SU-DHL-6 (cell line): ENCODE results near the gene UBL5.

Experiments used
- H2AFZ ChIP-seq: fragments of 200-600 bp; sonication (generic); 2 replicates; pipeline ENCODE4 v1.6.1; 2014; ENCODE audit warnings: low read depth, mild to moderate bottlenecking, moderate library complexity, mixed read lengths, antibody characterized with exemption, low read length; ENCODE audit not compliant: severe bottlenecking
- H3F3A ChIP-seq: fragments of 200-600 bp; shearing (Covaris generic); 2 replicates; pipeline ENCODE4 v1.6.0; 2016; ENCODE audit warnings: antibody characterized with exemption, mild to moderate bottlenecking; ENCODE audit not compliant: insufficient read depth
- H3K27ac ChIP-seq: fragments of 200-600 bp; sonication (generic); 2 replicates; pipeline ENCODE4 v1.5.1; 2016; ENCODE audit warnings: low read depth, mild to moderate bottlenecking, low read length, moderate library complexity, mixed read lengths
- H3K27me3 ChIP-seq: fragments of 200-600 bp; sonication (generic), shearing (Covaris generic); 2 replicates; pipeline ENCODE4 v1.6.0; 2014; ENCODE audit warnings: mild to moderate bottlenecking, low read length
- H3K36me3 ChIP-seq: fragments of 200-600 bp; sonication (generic); 2 replicates; pipeline ENCODE4 v1.6.1; 2014; ENCODE audit warnings: mild to moderate bottlenecking, low read length, mixed read lengths
- H3K4me2 ChIP-seq: fragments of 300-600, 200-600 bp; shearing (Covaris generic), sonication (generic); 2 replicates; pipeline ENCODE4 v1.6.0; 2014; ENCODE audit warnings: low read length, low read depth, mild to moderate bottlenecking; ENCODE audit not compliant: poor library complexity, severe bottlenecking
- H3K4me3 ChIP-seq: fragments of 200-600 bp; sonication (generic); 2 replicates; pipeline ENCODE4 v1.5.1; 2014; ENCODE audit warnings: antibody characterized with exemption, low read length, mild to moderate bottlenecking, mixed read lengths; ENCODE audit not compliant: insufficient read depth, poor library complexity, severe bottlenecking
- H3K79me2 ChIP-seq: fragments of 200-600 bp; sonication (generic); 2 replicates; pipeline ENCODE4 v1.6.1; 2014; ENCODE audit warnings: mild to moderate bottlenecking, low read length, moderate library complexity; ENCODE audit not compliant: insufficient read depth
- H3K9ac ChIP-seq: fragments of 200-600 bp; sonication (generic); 2 replicates; pipeline ENCODE4 v1.7.0; 2014; ENCODE audit warnings: mild to moderate bottlenecking, low read length
- H3K9me2 ChIP-seq: fragments of 200-600 bp; sonication (generic); replicated peaks from 2 replicates; pipeline ENCODE4 v1.6.1; 2014; ENCODE audit warnings: low read length; ENCODE audit not compliant: insufficient read depth
- H3K9me3 ChIP-seq: fragments of 200-600 bp; sonication (generic); 2 replicates; pipeline ENCODE4 v1.6.1; 2014; ENCODE audit warnings: low read length, mixed read lengths; ENCODE audit not compliant: insufficient read depth
- H4K20me1 ChIP-seq: fragments of 200-600 bp; sonication (generic); 2 replicates; pipeline ENCODE4 v1.6.1; 2014; ENCODE audit warnings: low read depth, mild to moderate bottlenecking, antibody characterized with exemption, low read length, moderate library complexity, mixed read lengths
- CTCF ChIP-seq: fragments of 200-600 bp; sonication (generic); IDR thresholded peaks from one replicate; pipeline ENCODE4 v1.5.1; 2017; ENCODE audit warnings: antibody characterized with exemption, mild to moderate bottlenecking, low read length, moderate library complexity; ENCODE audit not compliant: insufficient read depth, poor library complexity, severe bottlenecking
- EZH2phosphoT487 ChIP-seq: fragments of 200-600 bp; sonication (generic), shearing (Covaris generic); conservative IDR thresholded peaks from 2 replicates; pipeline ENCODE4 v1.6.1; 2018; ENCODE audit warnings: mild to moderate bottlenecking, antibody characterized with exemption, low read length, moderate library complexity, mixed read lengths

Gene UBL5

GRCh38 chr19:9872618-9873242 lies 45.0 kb downstream of the UBL5 start:
- no peaks in the 10 kb centered on the region for H4K20me1 ChIP-seq
- no peak overlapping the region for H3K9ac ChIP-seq
- no peaks in the 10 kb centered on the region for H3F3A ChIP-seq
- H3K36me3 ChIP-seq, result no peaks in the 10 kb centered on the region
- no peaks in the 10 kb centered on the region for H3K27me3 ChIP-seq
- TF ChIP-seq EZH2phosphoT487, result no peak
- no peak for TF ChIP-seq CTCF
- no peaks in the 10 kb centered on the region for H3K79me2 ChIP-seq
- H3K4me3 ChIP-seq, result no peak overlapping the region
- H3K9me2 ChIP-seq, result no peaks in the 10 kb centered on the region
- no peak overlapping the region for H3K4me2 ChIP-seq
- H3K9me3 ChIP-seq, result no peaks in the 10 kb centered on the region
- H2AFZ ChIP-seq, result no peak overlapping the region
- no peak overlapping the region for H3K27ac ChIP-seq

GRCh38 chr19:9875031-9875627 lies 47.4 kb downstream of the UBL5 start:
- Histone ChIP-seq H3K4me2 (no peak overlapping the region), H3K27ac (no peak overlapping the region), H3K4me3 (no peak overlapping the region), H3K9me2 (no peaks in the 10 kb centered on the region), H3K9me3 (no peaks in the 10 kb centered on the region), H4K20me1 (no peaks in the 10 kb centered on the region), H3K36me3 (no peaks in the 10 kb centered on the region), H3K9ac (no peak overlapping the region), H3F3A (no peaks in the 10 kb centered on the region), H2AFZ (no peak overlapping the region), H3K27me3 (no peaks in the 10 kb centered on the region), H3K79me2 (no peaks in the 10 kb centered on the region)
- TF ChIP-seq EZH2phosphoT487 (no peak), CTCF (no peak)

DNA sequence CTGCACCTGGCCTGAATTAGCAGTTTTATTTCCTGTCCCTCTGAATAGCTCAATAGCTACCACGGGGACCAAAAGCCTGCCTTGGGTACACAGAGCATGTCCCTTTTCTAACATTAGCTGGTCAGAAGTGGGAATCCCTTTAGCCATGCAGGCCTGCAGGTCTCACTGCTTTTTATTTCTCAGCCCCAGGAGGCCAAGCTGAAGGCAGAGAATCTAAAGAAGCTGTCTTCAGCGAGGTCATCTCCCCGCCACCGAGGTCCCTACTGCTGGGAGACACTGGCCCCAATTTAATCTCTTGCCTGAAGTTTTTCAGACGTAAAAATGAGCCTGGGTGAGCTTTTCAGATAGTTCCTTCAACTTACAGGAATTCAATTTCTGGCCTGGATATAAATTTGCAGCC lies 48.1 kb downstream of the UBL5 start:
- Histone ChIP-seq H3K4me2 (no peak overlapping the region), H2AFZ (no peak overlapping the region), H3F3A (no peaks in the 10 kb centered on the region), H4K20me1 (no peaks in the 10 kb centered on the region), H3K4me3 (no peak overlapping the region), H3K36me3 (no peaks in the 10 kb centered on the region), H3K9ac (no peak overlapping the region), H3K9me2 (no peaks in the 10 kb centered on the region), H3K79me2 (no peaks in the 10 kb centered on the region), H3K9me3 (no peaks in the 10 kb centered on the region), H3K27ac (no peak overlapping the region), H3K27me3 (no peaks in the 10 kb centered on the region)
- TF ChIP-seq EZH2phosphoT487, result no peak
- TF ChIP-seq CTCF, result no peak
